ENCODE results near the gene MPPED1.

Gene MPPED1

GRCh38 chr22:43532301-43533155 is 120.7 kb downstream of the MPPED1 start:
- Histone ChIP-seq H3K27me3 (ENCODE audit: insufficient read depth, low read depth, severe bottlenecking) (no peaks in the 10 kb centered on the region), H3K4me3 (ENCODE audit: low read depth, low read length) (no peak overlapping the region), H3K36me3 (no peaks in the 10 kb centered on the region), H3K27ac (no peak overlapping the region), H3K9me3 (ENCODE audit: severe bottlenecking) (peaks cover 4% of the 10 kb centered on the region)
- TF ChIP-seq CTCF (IDR thresholded peaks at IDR 0.05; ENCODE audit: low read depth, low read length): no peak
- no peak for DNase-seq

GRCh38 chr22:43533156-43533530 is 121.3 kb downstream of the MPPED1 start:
- Histone ChIP-seq H3K27ac (no peak overlapping the region), H3K27me3 (ENCODE audit: insufficient read depth, low read depth, severe bottlenecking) (no peaks in the 10 kb centered on the region), H3K9me3 (ENCODE audit: severe bottlenecking) (peaks cover 4% of the 10 kb centered on the region), H3K36me3 (no peaks in the 10 kb centered on the region), H3K4me3 (ENCODE audit: low read depth, low read length) (no peak overlapping the region)
- DNase-seq: no peak
- no peak for TF ChIP-seq CTCF (IDR thresholded peaks at IDR 0.05; ENCODE audit: low read depth, low read length)

- H3K27me3 ChIP-seq (ENCODE audit: insufficient read depth, low read depth, severe bottlenecking): no peaks in the 10 kb centered on the region
- TF ChIP-seq CTCF (IDR thresholded peaks at IDR 0.05; ENCODE audit: low read depth, low read length): no peak
- H3K27ac ChIP-seq: no peak overlapping the region
- H3K9me3 ChIP-seq (ENCODE audit: severe bottlenecking): peaks cover 4% of the 10 kb centered on the region
- no peaks in the 10 kb centered on the region for H3K36me3 ChIP-seq
- DNase-seq: no peak
- H3K4me3 ChIP-seq (ENCODE audit: low read depth, low read length): no peak overlapping the region
Observed at GRCh38 chr22:43533656-43534428, 122.0 kb downstream of the MPPED1 start.

- no peak for TF ChIP-seq CTCF (IDR thresholded peaks at IDR 0.05; ENCODE audit: low read depth, low read length)
- no peak for DNase-seq
- Histone ChIP-seq H3K27me3 (ENCODE audit: insufficient read depth, low read depth, severe bottlenecking) (no peaks in the 10 kb centered on the region), H3K27ac (no peak overlapping the region), H3K36me3 (no peaks in the 10 kb centered on the region), H3K9me3 (ENCODE audit: severe bottlenecking) (peaks cover 4% of the 10 kb centered on the region), H3K4me3 (ENCODE audit: low read depth, low read length) (no peak overlapping the region)
Observed at GRCh38 chr22:43534916-43535315, 123.1 kb downstream of the MPPED1 start.

GRCh38 chr22:43535336-43535735 is 123.5 kb downstream of the MPPED1 start:
- peaks cover 4% of the 10 kb centered on the region for H3K9me3 ChIP-seq (ENCODE audit: severe bottlenecking)
- no peak for TF ChIP-seq CTCF (IDR thresholded peaks at IDR 0.05; ENCODE audit: low read depth, low read length)
- no peaks in the 10 kb centered on the region for H3K36me3 ChIP-seq
- DNase-seq: no peak
- H3K27ac ChIP-seq: no peak overlapping the region
- H3K27me3 ChIP-seq (ENCODE audit: insufficient read depth, low read depth, severe bottlenecking): no peaks in the 10 kb centered on the region
- H3K4me3 ChIP-seq (ENCODE audit: low read depth, low read length): no peak overlapping the region

Data from WERI-Rb-1 (cell line).